Nephron progenitor cell (in vitro differentiated cells): Measurements from ENCODE around the gene GIPC3.
"Not testable (repeated sequence)": the region's sequence is repeated elsewhere in the genome, so short reads cannot be mapped to it uniquely, and the experiment has no call there.

Experiments
- DNase-seq: peaks from one replicate; pipeline ENCODE4 v3.0.0; 2021
- H3K27ac Mint-ChIP-seq: 2 replicates; pipeline ENCODE4 v1.8.0; 2021; ENCODE audit warnings: mild to moderate bottlenecking, moderate library complexity, mixed read lengths
- H3K27me3 Mint-ChIP-seq: 2 replicates; pipeline ENCODE4 v1.8.0; 2021; ENCODE audit warnings: mild to moderate bottlenecking, low read depth, mixed read lengths; ENCODE audit not compliant: poor library complexity
- H3K36me3 Mint-ChIP-seq: 2 replicates; pipeline ENCODE4 v1.8.0; 2021; ENCODE audit warnings: low read depth, mixed read lengths
- H3K4me1 Mint-ChIP-seq: 2 replicates; pipeline ENCODE4 v1.8.0; 2021; ENCODE audit warnings: mixed read lengths
- H3K4me3 Mint-ChIP-seq: 2 replicates; pipeline ENCODE4 v1.8.0; 2021; ENCODE audit warnings: mild to moderate bottlenecking, moderate library complexity, mixed read lengths
- H3K9me3 Mint-ChIP-seq: 2 replicates; pipeline ENCODE4 v1.8.0; 2021; ENCODE audit warnings: mild to moderate bottlenecking, moderate library complexity, mixed read lengths
- CTCF ChIP-seq: fragments of 200-600 bp; sonication (generic); IDR thresholded peaks from 2 replicates; pipeline ENCODE4 v1.5.0; 2021; ENCODE audit warnings: antibody characterized with exemption

GIPC3 gene

GRCh38 chr19:3578390-3578789 is 6.9 kb upstream of the GIPC3 start:
- DNase-seq, result no peak
- no peak for TF ChIP-seq CTCF
- Mint-ChIP-seq H3K27ac (no peak overlapping the region), H3K4me3 (no peak overlapping the region), H3K9me3 (no peaks in the 10 kb centered on the region), H3K4me1 (peaks cover 18% of the 10 kb centered on the region), H3K27me3 (peaks cover 87% of the 10 kb centered on the region), H3K36me3 (peaks cover 20% of the 10 kb centered on the region)

- H3K4me3 Mint-ChIP-seq, result no peak overlapping the region
- H3K9me3 Mint-ChIP-seq, result no peaks in the 10 kb centered on the region
- TF ChIP-seq CTCF, result no peak
- DNase-seq, result no peak
- no peak overlapping the region for H3K27ac Mint-ChIP-seq
- H3K4me1 Mint-ChIP-seq, result peaks cover 12% of the 10 kb centered on the region
- H3K27me3 Mint-ChIP-seq, result peaks cover 90% of the 10 kb centered on the region
- H3K36me3 Mint-ChIP-seq, result peaks cover 3% of the 10 kb centered on the region
Measured at GRCh38 chr19:3580156-3580934, 4.9 kb upstream of the GIPC3 start.

GRCh38 chr19:3581792-3582191 is 3.5 kb upstream of the GIPC3 start:
- not testable (repeated sequence) for H3K9me3 Mint-ChIP-seq, H3K36me3 Mint-ChIP-seq, H3K27ac Mint-ChIP-seq, H3K4me1 Mint-ChIP-seq, H3K4me3 Mint-ChIP-seq, DNase-seq
- peaks cover 88% of the 10 kb centered on the region for H3K27me3 Mint-ChIP-seq

DNA sequence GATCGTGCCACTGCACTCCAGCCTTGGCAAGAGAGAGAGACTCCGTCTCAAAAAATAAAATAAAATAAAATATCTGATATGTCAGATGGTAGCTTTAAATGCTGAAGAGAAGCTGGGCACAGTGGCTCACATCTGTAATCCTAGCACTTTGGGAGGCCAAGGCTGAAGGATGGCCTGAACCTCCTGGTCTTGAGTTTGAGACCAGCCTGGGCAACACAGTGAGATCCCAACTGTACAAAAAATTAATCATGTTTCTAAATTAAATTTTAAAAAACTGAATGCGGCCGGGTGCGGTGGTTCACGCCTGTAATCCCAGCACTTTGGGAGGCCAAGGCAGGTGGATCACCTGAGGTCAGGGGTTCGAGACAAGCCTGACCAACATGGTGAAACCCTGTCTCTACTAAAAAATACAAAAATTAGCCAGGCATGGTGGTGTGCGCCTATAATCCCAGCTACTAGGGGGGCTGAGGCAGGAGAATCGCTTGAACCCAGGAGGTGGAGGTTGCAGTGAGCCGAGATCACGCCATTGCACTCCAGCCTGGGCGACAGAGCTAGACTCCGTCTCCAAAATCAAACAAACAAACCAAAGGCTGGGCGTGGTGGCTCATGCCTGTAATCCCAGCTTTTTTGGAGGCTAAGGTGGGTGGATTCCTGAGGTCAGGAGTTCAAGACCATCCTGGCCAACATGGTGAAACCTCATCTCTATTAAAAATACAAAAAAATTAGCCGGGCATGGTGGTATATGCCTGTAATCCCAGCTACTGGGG is 1.1 kb upstream of the GIPC3 start:
- H3K36me3 Mint-ChIP-seq, H3K4me3 Mint-ChIP-seq, H3K4me1 Mint-ChIP-seq, DNase-seq, H3K27ac Mint-ChIP-seq, H3K9me3 Mint-ChIP-seq: not testable (repeated sequence)
- H3K27me3 Mint-ChIP-seq, result peaks cover 86% of the 10 kb centered on the region

GRCh38 chr19:3586127-3586626 is 899 bp downstream of the GIPC3 start:
- H3K27ac Mint-ChIP-seq, result no peak overlapping the region
- H3K27me3 Mint-ChIP-seq, result peaks cover 69% of the 10 kb centered on the region
- peaks cover 12% of the 10 kb centered on the region for H3K9me3 Mint-ChIP-seq
- H3K36me3 Mint-ChIP-seq, result no peaks in the 10 kb centered on the region
- no peak overlapping the region for H3K4me3 Mint-ChIP-seq
- DNase-seq, result peak; percentile 64
- no peaks in the 10 kb centered on the region for H3K4me1 Mint-ChIP-seq
- peak; percentile 58 for TF ChIP-seq CTCF

- no peak for TF ChIP-seq CTCF
- H3K9me3 Mint-ChIP-seq, result peaks cover 19% of the 10 kb centered on the region
- H3K36me3 Mint-ChIP-seq, result no peaks in the 10 kb centered on the region
- no peak for DNase-seq
- no peak overlapping the region for H3K27ac Mint-ChIP-seq
- H3K4me3 Mint-ChIP-seq, result no peak overlapping the region
- peaks cover 70% of the 10 kb centered on the region for H3K27me3 Mint-ChIP-seq
- H3K4me1 Mint-ChIP-seq, result no peaks in the 10 kb centered on the region
Measured at GRCh38 chr19:3586707-3587346, 1.5 kb downstream of the GIPC3 start.
